Measurements from ENCODE around the gene PRPS1L1.

PRPS1L1 gene

GRCh38 chr7:18053941-18054340, 26.3 kb upstream of the PRPS1L1 start:
- no peak for DNase-seq (ENCODE audit: low read depth)
- TF ChIP-seq CTCF (IDR thresholded peaks at IDR 0.05; ENCODE audit: low read depth, low read length, missing control alignments), result no peak
- no peak overlapping the region for H3K4me3 ChIP-seq (ENCODE audit: low read depth, low read length)
- in situ Hi-C loops (cut with HindIII; ENCODE audit: low sequenced_read_pairs), result no loop called here

GRCh38 chr7:18053177-18053928, 25.7 kb upstream of the PRPS1L1 start:
- no peak overlapping the region for H3K4me3 ChIP-seq (ENCODE audit: low read depth, low read length)
- TF ChIP-seq CTCF (IDR thresholded peaks at IDR 0.05; ENCODE audit: low read depth, low read length, missing control alignments), result no peak
- in situ Hi-C loops (cut with HindIII; ENCODE audit: low sequenced_read_pairs), result no loop called here
- no peak for DNase-seq (ENCODE audit: low read depth)

- H3K4me3 ChIP-seq (ENCODE audit: low read depth, low read length), result no peak overlapping the region
- no peak for DNase-seq (ENCODE audit: low read depth)
- no peak for TF ChIP-seq CTCF (IDR thresholded peaks at IDR 0.05; ENCODE audit: low read depth, low read length, missing control alignments)
- in situ Hi-C loops (cut with HindIII; ENCODE audit: low sequenced_read_pairs), result no loop called here
Measured at GRCh38 chr7:18049262-18049661, 21.6 kb upstream of the PRPS1L1 start.

- no peak for DNase-seq (ENCODE audit: low read depth)
- in situ Hi-C loops (cut with HindIII; ENCODE audit: low sequenced_read_pairs), result no loop called here
- no peak for TF ChIP-seq CTCF (IDR thresholded peaks at IDR 0.05; ENCODE audit: low read depth, low read length, missing control alignments)
- H3K4me3 ChIP-seq (ENCODE audit: low read depth, low read length), result no peak overlapping the region
Measured at GRCh38 chr7:18046601-18047000, 19.0 kb upstream of the PRPS1L1 start.

- no peak for TF ChIP-seq CTCF (IDR thresholded peaks at IDR 0.05; ENCODE audit: low read depth, low read length, missing control alignments)
- DNase-seq (ENCODE audit: low read depth), result no peak
- no peak overlapping the region for H3K4me3 ChIP-seq (ENCODE audit: low read depth, low read length)
- in situ Hi-C loops (cut with HindIII; ENCODE audit: low sequenced_read_pairs), result no loop called here
Measured at GRCh38 chr7:18045171-18045570, 17.5 kb upstream of the PRPS1L1 start.

- no peak overlapping the region for H3K4me3 ChIP-seq (ENCODE audit: low read depth, low read length)
- in situ Hi-C loops (cut with HindIII; ENCODE audit: low sequenced_read_pairs), result no loop called here
- no peak for TF ChIP-seq CTCF (IDR thresholded peaks at IDR 0.05; ENCODE audit: low read depth, low read length, missing control alignments)
- no peak for DNase-seq (ENCODE audit: low read depth)
Measured at GRCh38 chr7:18041191-18041590, 13.5 kb upstream of the PRPS1L1 start.

All from astrocyte of the cerebellum (primary cell).